HL-60/S4 treated with retinoic acid at 250 ng/mL for 4 days and 3 days (cell line): ENCODE data around the gene POLD1.

Source experiments
- in situ Hi-C: fragments of 300-500 bp; cut with MboI; formaldehyde crosslinking; loops from 2 replicates; pipeline ENCODE4 v1.7.0; 2022; ENCODE audit warnings: low sequenced_read_pairs

Gene POLD1

GRCh38 chr19:50365434-50366306, 18.5 kb upstream of the POLD1 start, which contains the start of gene NAPSA:
Gene NAPSA (minus strand): TSS chr19:50365639. CDS start chr19:50365621, 18 bp downstream.
- in situ Hi-C loops = loop anchor here (10.0 kb wide), 2 partner anchors 109 to 419 kb away; partner anchors contain the start of genes EMC10 and GARIN5A

GRCh38 chr19:50368649-50369570, 15.2 kb upstream of the POLD1 start:
- in situ Hi-C loops = loop anchor here (10.0 kb wide), 2 partner anchors 106 to 416 kb away; partner anchors contain the start of genes EMC10 and GARIN5A

DNA sequence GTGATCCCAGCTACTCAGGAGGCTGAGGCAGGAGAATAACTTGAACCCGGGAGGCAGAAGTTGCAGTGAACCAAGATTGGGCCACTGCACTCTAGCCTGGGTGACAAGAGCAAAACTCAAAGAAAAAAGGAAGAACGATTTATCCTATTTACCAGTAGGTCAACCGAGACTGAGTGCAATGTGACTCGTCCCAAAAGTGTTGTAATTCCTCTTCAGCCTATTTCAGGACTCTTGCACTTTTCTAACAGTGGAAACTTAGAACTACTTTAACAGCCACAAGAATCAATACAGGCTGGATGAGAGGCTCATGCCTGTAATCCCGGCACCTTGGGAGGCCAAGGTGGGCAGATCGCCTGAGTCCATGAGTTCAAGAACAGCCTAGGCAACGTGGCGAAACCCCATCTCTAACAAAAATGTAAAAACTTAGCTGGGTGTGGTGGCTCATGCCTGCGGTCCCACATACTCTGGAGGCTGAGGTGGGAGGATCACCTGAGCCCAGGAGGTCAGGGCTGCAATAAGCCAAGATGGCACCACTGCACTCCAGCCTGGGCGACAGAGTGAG, 12.2 kb upstream of the POLD1 start:
- in situ Hi-C loops = no loop called here

DNA sequence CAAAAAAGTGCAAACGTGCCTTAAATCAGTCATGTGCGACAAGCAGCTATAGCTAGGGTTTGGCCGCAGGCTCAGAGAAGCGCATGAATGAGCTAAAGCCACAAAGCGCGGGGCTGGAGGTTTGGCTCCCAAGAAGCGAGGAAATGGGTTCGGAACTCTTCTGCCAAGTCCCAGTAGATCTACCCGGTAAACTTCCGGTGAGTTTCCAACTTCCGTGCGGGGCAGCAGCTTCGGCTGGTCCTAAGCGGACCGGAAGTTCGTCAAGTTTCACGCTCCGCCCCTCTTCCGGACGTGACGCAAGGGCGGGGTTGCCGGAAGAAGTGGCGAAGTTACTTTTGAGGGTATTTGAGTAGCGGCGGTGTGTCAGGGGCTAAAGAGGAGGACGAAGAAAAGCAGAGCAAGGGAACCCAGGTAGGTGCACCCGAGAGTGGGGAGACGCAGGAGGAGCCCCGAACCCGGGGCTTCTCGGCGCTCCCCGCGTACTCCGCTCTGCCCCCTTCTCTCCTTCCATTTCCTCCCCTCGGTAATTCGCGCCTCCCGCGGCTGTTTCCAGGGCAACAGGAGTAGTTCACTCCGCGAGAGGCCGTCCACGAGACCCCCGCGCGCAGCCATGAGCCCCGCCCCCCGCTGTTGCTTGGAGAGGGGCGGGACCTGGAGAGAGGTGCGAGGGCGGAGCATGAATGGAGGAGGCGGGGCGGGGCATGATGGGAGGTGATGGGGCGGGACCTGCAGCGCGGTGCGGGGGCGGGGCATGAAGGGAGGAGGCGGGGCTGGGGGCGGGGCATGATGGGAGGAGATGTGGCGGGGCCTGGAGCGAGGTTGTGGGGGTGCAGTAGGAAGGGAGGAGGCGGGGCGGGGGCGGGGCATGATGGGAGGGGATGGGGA, 7.7 kb upstream of the POLD1 start, which contains the start of gene NR1H2:
TSS of gene NR1H2 (plus strand) at position 292 of the 885 bp plus-strand sequence. CDS start 1,149 bp downstream, outside the sequence.
- in situ Hi-C loops = no loop called here

DNA sequence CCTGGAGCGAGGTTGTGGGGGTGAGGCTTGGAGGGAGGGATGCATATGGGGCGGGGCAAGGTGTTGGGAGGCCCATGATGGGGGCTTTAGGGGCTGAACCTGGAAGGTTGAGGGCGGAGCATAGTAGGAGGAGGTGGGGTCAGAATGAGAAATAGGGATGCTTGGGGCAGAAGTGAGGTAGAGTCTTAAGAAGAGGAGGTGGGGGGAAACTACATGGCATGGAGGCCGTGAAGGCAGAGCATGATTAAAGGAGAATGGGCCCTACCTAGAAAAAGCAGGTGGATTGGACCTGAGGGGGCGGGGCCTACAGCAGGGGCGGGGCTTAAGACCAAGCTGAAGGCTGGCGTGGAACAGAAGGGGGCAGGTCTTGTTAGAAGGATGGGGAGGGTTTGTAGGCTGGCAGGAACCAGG, 7.1 kb upstream of the POLD1 start:
- in situ Hi-C loops = no loop called here

DNA sequence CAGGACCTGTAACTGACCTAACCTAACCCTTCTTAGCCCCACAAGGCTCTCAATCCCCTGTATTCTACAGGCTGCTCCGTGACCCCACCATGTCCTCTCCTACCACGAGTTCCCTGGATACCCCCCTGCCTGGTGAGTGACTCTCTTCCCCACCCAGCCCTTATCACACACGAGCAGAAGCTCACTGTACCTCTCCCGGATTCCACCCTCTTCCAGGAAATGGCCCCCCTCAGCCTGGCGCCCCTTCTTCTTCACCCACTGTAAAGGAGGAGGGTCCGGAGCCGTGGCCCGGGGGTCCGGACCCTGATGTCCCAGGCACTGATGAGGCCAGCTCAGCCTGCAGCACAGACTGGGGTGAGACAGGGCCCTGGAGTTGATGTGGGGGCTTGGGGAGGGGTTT, 6.6 kb upstream of the POLD1 start:
- in situ Hi-C loops = no loop called here

GRCh38 chr19:50378169-50378862, 5.8 kb upstream of the POLD1 start:
- in situ Hi-C loops = no loop called here

DNA sequence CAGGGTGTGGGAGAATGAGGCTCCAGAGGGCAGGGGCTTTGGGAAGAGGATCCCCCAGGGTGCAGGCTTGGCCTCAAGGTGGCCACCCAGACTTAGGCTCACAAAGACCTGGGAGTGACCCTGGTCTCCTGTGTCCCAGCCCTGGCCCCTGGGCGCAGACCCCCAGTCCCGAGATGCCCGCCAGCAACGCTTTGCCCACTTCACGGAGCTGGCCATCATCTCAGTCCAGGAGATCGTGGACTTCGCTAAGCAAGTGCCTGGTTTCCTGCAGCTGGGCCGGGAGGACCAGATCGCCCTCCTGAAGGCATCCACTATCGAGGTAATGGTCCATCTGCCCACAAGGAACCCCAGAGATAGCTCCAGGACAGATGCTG, 5.3 kb upstream of the POLD1 start:
- in situ Hi-C loops = no loop called here

DNA sequence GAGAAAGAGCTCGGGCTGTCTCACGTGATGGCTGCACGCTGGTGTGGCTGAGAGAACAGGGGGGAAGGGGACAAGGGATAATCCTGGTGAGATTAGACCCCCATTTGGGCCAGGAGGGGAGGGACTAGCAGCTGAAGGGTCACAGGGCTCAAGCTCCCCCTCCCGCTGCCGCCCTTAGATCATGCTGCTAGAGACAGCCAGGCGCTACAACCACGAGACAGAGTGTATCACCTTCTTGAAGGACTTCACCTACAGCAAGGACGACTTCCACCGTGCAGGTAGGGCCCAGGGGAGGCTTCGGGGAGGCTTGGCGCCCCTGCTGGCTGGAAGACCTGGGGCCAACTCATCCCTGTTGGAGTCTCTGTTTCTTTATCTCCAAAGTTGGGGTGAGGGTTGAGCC, 4.5 kb upstream of the POLD1 start:
- in situ Hi-C loops = no loop called here

DNA sequence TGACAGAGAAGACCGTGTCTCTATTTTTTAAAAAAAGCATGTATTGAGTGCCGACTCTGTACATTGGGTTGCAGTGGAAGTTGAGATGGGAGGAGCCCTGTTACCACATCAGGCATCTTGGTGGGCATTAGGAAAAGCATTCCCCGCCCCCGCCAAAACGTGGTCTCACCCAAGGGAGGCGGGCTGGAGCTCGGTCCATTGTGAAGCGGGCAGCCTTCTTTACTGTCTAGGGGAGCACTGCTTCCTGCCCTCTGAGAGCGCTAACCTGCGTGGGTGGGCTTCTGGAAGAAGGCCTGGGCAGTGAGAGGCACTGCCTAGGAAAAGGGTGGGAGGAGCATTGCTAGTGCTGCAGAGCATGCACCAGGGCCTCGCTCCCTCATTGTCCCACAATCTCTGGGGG, 4.0 kb upstream of the POLD1 start:
- in situ Hi-C loops = no loop called here

DNA sequence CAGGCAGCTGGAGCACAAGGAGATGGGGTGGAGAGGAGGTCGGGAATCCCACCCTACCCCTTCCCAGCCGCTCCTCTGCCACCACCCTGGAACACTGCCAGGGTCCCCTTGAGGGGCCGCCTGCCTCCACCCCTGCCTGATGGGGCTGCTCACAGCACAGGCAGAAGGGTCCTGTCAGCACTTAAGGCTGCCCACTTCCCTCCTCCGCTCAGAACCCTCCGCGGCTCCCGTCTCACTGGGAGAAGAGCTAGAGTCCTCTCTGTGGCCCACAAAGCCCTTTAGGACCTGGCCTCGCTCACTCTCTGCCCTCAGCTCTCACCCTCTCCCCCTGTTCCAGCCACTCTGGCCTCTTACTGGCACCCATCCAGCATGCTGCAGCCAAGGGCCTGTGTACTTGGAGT, 3.4 kb upstream of the POLD1 start:
- in situ Hi-C loops = no loop called here

DNA sequence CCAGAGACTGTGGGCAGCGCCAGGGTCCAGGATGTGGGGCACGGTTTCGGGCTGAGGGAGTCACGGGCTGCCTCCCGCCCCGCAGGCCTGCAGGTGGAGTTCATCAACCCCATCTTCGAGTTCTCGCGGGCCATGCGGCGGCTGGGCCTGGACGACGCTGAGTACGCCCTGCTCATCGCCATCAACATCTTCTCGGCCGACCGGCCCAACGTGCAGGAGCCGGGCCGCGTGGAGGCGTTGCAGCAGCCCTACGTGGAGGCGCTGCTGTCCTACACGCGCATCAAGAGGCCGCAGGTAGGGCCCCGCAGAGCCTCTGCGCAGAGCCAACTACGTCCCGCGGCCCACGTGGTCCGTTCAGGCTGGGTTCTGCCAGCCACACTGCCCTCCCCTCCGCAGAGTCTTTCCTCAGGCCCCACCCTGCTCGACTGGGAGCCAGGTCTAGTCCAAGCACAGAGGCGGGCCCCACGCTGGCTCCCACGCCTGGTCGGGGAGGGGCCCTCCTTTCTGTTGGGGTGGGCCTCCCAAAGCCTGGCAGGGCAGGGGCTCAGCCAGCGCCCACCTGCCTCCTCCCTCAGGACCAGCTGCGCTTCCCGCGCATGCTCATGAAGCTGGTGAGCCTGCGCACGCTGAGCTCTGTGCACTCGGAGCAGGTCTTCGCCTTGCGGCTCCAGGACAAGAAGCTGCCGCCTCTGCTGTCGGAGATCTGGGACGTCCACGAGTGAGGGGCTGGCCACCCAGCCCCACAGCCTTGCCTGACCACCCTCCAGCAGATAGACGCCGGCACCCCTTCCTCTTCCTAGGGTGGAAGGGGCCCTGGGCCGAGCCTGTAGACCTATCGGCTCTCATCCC, 2.0 kb upstream of the POLD1 start:
- in situ Hi-C loops = no loop called here

- in situ Hi-C loops = no loop called here
Observed at GRCh38 chr19:50383001-50383851, 921 bp upstream of the POLD1 start.

DNA sequence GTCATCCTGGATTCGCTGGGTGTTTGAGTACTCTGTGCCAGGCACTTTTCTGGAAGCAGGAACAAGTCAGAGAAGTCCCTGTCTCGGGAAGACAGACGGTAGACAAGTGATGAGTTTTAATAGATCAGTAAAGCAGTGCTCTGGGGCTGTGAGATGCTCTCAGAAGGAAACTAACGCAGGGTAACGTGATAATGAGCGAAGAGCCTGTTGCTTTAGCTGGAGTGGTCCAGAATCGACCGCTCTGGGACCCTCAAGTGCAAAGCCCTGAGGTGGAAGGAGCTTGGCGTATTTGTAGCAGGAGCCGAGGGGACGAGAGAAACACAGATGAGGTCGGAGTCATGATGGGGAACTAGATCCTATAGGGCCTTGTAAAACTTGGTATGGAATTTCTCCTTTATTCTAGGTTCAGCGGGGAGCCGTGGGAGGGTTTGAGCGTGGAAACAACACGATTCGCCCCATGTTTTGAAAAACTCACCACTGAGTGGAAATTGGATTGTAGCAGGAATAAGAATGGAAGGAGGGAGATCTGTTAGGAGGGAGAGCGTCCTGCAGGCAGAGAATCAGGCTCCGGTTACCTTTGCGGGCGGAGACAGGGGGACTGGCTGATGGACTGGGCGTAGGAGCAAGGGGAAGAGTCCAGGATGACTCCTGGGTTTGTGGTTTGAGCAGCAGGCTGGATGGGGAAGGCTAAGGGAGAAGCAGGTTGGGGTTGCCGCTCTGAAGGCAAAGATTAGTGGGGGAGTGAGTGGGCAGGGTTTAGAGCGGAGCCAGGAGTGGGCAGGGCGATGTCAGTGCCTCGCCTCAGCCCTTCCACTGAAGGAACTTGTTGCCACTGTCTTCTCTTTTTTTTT, 763 bp downstream of the POLD1 start:
- in situ Hi-C loops = no loop called here

GRCh38 chr19:50387176-50387867, 3.2 kb downstream of the POLD1 start:
- in situ Hi-C loops = no loop called here

- in situ Hi-C loops = no loop called here
Observed at GRCh38 chr19:50387868-50388245, 3.7 kb downstream of the POLD1 start.
